ENCODE data around the gene DGKI. TPM values are rescaled to one million over a fixed set of nuclear protein-coding genes. Genes with fewer than 3 reads are reported as not detected.

The DGKI gene
- total RNA-seq, 4 donors from 2014 or later = 0.02 to 1.8 (median 0.07) TPM; not detected in 1

GRCh38 chr7:137695494-137695893 is 151.3 kb downstream of the DGKI start:
- DNase-seq (no peak), ATAC-seq (no peak)
- no peaks in the 10 kb centered on the region for H3K9me3 ChIP-seq
- no peak overlapping the region for H3K4me3 ChIP-seq
- in situ Hi-C loops (cut with MboI; ENCODE audit: low sequenced_read_pairs in 4 of 4) (no loop called here), intact Hi-C loops (cut with DNase I; ENCODE audit: low total_unique reads) (no loop called here)
- no peak overlapping the region for H3K27ac ChIP-seq
- H3K36me3 ChIP-seq = no peaks in the 10 kb centered on the region
- no peak for TF ChIP-seq POLR2A (IDR thresholded peaks at IDR 0.05)
- TF ChIP-seq CTCF (IDR thresholded peaks at IDR 0.05 in 4 of 5, conservative IDR thresholded peaks at IDR 0.05 in 1 of 5) = no peak
- H3K4me1 ChIP-seq = no peaks in the 10 kb centered on the region
- H3K27me3 ChIP-seq = no peaks in the 10 kb centered on the region

GRCh38 chr7:137694405-137694804 is 152.4 kb downstream of the DGKI start:
- Histone ChIP-seq H3K36me3 (no peaks in the 10 kb centered on the region), H3K27me3 (no peaks in the 10 kb centered on the region), H3K4me3 (no peak overlapping the region), H3K9me3 (no peaks in the 10 kb centered on the region), H3K4me1 (no peaks in the 10 kb centered on the region), H3K27ac (no peak overlapping the region)
- DNase-seq = no peak
- intact Hi-C loops (cut with DNase I; ENCODE audit: low total_unique reads) = no loop called here
- in situ Hi-C loops (cut with MboI; ENCODE audit: low sequenced_read_pairs in 4 of 4) = no loop called here
- TF ChIP-seq POLR2A (IDR thresholded peaks at IDR 0.05) = no peak
- TF ChIP-seq CTCF (IDR thresholded peaks at IDR 0.05 in 4 of 5, conservative IDR thresholded peaks at IDR 0.05 in 1 of 5) = no peak
- ATAC-seq = no peak

GRCh38 chr7:137692399-137692798 is 154.4 kb downstream of the DGKI start:
- intact Hi-C loops (cut with DNase I; ENCODE audit: low total_unique reads) = no loop called here
- ATAC-seq (no peak), DNase-seq (no peak)
- Histone ChIP-seq H3K27me3 (no peaks in the 10 kb centered on the region), H3K4me1 (no peaks in the 10 kb centered on the region), H3K36me3 (no peaks in the 10 kb centered on the region), H3K4me3 (no peak overlapping the region), H3K27ac (no peak overlapping the region), H3K9me3 (no peaks in the 10 kb centered on the region)
- in situ Hi-C loops (cut with MboI; ENCODE audit: low sequenced_read_pairs in 4 of 4) = no loop called here
- TF ChIP-seq POLR2A (IDR thresholded peaks at IDR 0.05) (no peak), CTCF (IDR thresholded peaks at IDR 0.05 in 4 of 5, conservative IDR thresholded peaks at IDR 0.05 in 1 of 5) (no peak)

GRCh38 chr7:137691566-137691965 is 155.2 kb downstream of the DGKI start:
- no peak overlapping the region for H3K27ac ChIP-seq
- in situ Hi-C loops (cut with MboI; ENCODE audit: low sequenced_read_pairs in 4 of 4) (no loop called here), intact Hi-C loops (cut with DNase I; ENCODE audit: low total_unique reads) (no loop called here)

More at GRCh38 chr7:137691566-137691965, 155.2 kb downstream of the DGKI start:
- Histone ChIP-seq H3K36me3 (no peaks in the 10 kb centered on the region), H3K4me3 (no peak overlapping the region), H3K27me3 (no peaks in the 10 kb centered on the region), H3K9me3 (no peaks in the 10 kb centered on the region), H3K4me1 (no peaks in the 10 kb centered on the region)
- no peak for ATAC-seq
- no peak for TF ChIP-seq POLR2A (IDR thresholded peaks at IDR 0.05)
- TF ChIP-seq CTCF (IDR thresholded peaks at IDR 0.05 in 4 of 5, conservative IDR thresholded peaks at IDR 0.05 in 1 of 5) = no peak
- no peak for DNase-seq
